ENCODE data around the gene MCEMP1. TPM values are rescaled to one million over a fixed set of nuclear protein-coding genes. Genes with fewer than 3 reads are reported as not detected.

MCEMP1 gene
- polyA plus RNA-seq, 1 donor from 2014 or later = 0.73 TPM

GRCh38 chr19:7705387-7706187, 28.7 kb downstream of the MCEMP1 start:
- H3K36me3 Mint-ChIP-seq = no peaks in the 10 kb centered on the region
- H3K4me1 Mint-ChIP-seq = peaks cover 44 to 64% (median 57%) of the 10 kb centered on the region in 3 donors

GRCh38 chr19:7706188-7706954, 29.5 kb downstream of the MCEMP1 start:
- H3K27me3 Mint-ChIP-seq = peaks cover 4% of the 10 kb centered on the region
- no peaks in the 10 kb centered on the region for H3K36me3 Mint-ChIP-seq
- peaks cover 46 to 67% (median 58%) of the 10 kb centered on the region in 3 donors for H3K4me1 Mint-ChIP-seq
- peak overlapping the region; percentile 97 to 99 (median 98) for H3K27ac Mint-ChIP-seq
- peak overlapping the region; percentile 72 to 94 (median 85) for H3K4me3 Mint-ChIP-seq
- no peaks in the 10 kb centered on the region for H3K9me3 Mint-ChIP-seq

More at GRCh38 chr19:7705387-7706187, 28.7 kb downstream of the MCEMP1 start:
- Mint-ChIP-seq H3K4me3 (peak overlapping the region; percentile 72 to 94 (median 85)), H3K27ac (peak overlapping the region; percentile 97 to 99 (median 98)), H3K9me3 (no peaks in the 10 kb centered on the region), H3K27me3 (peaks cover 4% of the 10 kb centered on the region)

GRCh38 chr19:7706955-7707456, 30.1 kb downstream of the MCEMP1 start:
- no peaks in the 10 kb centered on the region for H3K9me3 Mint-ChIP-seq
- peak overlapping the region; percentile 97 to 99 (median 98) for H3K27ac Mint-ChIP-seq
- H3K27me3 Mint-ChIP-seq = peaks cover 4% of the 10 kb centered on the region
- H3K4me3 Mint-ChIP-seq = peak overlapping the region; percentile 57 to 94 (median 85)
- H3K4me1 Mint-ChIP-seq = peaks cover 43 to 62% (median 52%) of the 10 kb centered on the region in 3 donors
- no peaks in the 10 kb centered on the region for H3K36me3 Mint-ChIP-seq

DNA sequence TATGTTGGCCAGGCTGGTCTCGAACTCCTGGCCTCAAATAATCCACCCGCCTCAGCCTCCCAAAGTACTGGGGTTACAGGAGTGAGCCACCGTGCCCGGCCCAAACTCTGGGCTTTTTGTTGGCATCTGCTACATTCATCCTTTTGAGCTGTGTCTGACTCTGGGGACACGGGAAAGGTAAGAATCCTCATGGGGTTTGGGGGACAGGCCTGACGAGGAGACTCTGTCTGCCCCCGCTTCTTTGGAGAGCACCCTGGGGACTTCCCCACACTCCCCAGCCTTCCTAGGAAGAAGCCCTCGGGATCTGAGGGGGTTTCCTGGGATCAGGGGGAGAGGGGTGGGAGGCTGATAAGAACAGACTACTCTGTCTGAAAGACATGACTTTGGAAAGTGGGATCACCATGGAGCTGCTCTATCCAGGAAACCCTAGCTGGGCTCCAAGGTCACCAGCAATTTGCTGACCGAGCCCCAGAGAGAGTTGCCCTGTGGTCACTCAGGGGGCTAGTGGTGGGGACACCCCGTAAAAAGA, 33.1 kb downstream of the MCEMP1 start:
- H3K36me3 Mint-ChIP-seq = no peaks in the 10 kb centered on the region
- H3K9me3 Mint-ChIP-seq = no peaks in the 10 kb centered on the region
- peaks cover 37 to 47% (median 46%) of the 10 kb centered on the region in 3 donors for H3K4me1 Mint-ChIP-seq
- peaks cover 4% of the 10 kb centered on the region for H3K27me3 Mint-ChIP-seq
- peak overlapping the region in 3 of 4 donors; percentile 30 to 70 (median 48) for H3K4me3 Mint-ChIP-seq
- peak overlapping the region in 1 of 3 donors; percentile 34 for H3K27ac Mint-ChIP-seq

GRCh38 chr19:7710616-7711015, 33.7 kb downstream of the MCEMP1 start:
- Mint-ChIP-seq H3K9me3 (no peaks in the 10 kb centered on the region), H3K36me3 (no peaks in the 10 kb centered on the region), H3K4me1 (peaks cover 36 to 47% (median 44%) of the 10 kb centered on the region in 3 donors), H3K4me3 (peak overlapping the region in 3 of 4 donors; percentile 30 to 48 (median 46)), H3K27me3 (peaks cover 4% of the 10 kb centered on the region), H3K27ac (peak overlapping the region in 1 of 3 donors; percentile 34)

DNA sequence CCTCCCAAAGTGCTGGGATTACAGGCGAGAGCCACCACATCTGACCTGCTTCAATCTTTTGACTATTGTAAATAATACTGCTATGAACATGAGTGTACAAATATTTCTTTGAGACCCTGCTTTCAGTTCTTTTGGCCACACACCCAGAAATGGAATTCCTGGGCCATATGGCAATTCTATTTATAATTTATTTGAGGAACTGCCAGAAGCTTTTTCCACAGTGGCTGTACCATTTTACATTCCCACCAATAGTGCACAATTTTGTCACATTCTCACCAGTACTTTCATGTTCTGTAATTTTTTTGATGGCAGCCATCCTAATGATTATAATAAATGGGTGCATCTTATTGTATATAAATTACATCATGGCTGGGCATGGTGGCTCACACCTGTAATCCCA, 38.8 kb downstream of the MCEMP1 start:
- peaks cover 24 to 30% (median 28%) of the 10 kb centered on the region in 3 donors for H3K4me1 Mint-ChIP-seq

DNA sequence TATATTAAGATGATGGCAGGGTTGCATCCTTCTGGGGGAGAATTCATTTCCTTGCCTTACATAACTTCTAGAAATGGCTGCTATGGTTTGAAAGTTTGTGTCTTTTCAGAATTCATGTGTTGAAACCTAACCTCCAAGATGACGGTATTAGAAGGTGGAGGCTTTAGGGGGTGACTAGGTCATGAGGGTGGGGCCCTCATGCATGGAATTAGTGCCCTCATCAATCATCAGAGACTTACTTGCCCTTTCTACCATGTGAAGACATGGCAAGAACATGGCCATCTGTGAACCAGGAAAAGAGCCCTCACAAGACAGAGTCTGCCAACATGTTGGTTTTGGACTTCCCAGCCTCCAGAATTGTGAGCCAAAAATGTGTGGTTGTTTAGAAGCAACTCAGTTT, 39.9 kb downstream of the MCEMP1 start:
- H3K36me3 Mint-ChIP-seq = no peaks in the 10 kb centered on the region
- peak overlapping the region in 1 of 3 donors; percentile 68 for H3K27ac Mint-ChIP-seq
- H3K9me3 Mint-ChIP-seq = peaks cover 0 to 5% (median 0%) of the 10 kb centered on the region in 3 donors
- H3K27me3 Mint-ChIP-seq = peaks cover 3% of the 10 kb centered on the region
- H3K4me1 Mint-ChIP-seq = peaks cover 23 to 29% (median 26%) of the 10 kb centered on the region in 3 donors
- no peak overlapping the region for H3K4me3 Mint-ChIP-seq

More for the DNA sequence above, 38.8 kb downstream of the MCEMP1 start:
- H3K4me3 Mint-ChIP-seq = peak overlapping the region in 1 of 4 donors; percentile 89
- H3K27ac Mint-ChIP-seq = no peak overlapping the region
- H3K9me3 Mint-ChIP-seq = peaks cover 0 to 5% (median 0%) of the 10 kb centered on the region in 3 donors
- no peaks in the 10 kb centered on the region for H3K36me3 Mint-ChIP-seq
- peaks cover 1% of the 10 kb centered on the region for H3K27me3 Mint-ChIP-seq

GRCh38 chr19:7718668-7719067, 41.8 kb downstream of the MCEMP1 start:
- H3K9me3 Mint-ChIP-seq = peaks cover 0 to 5% (median 0%) of the 10 kb centered on the region in 3 donors
- H3K4me3 Mint-ChIP-seq = peak overlapping the region in 3 of 4 donors; percentile 66 to 83 (median 73)
- peak overlapping the region in 2 of 3 donors; percentile 71 to 94 for H3K27ac Mint-ChIP-seq
- H3K36me3 Mint-ChIP-seq = no peaks in the 10 kb centered on the region
- H3K27me3 Mint-ChIP-seq = peaks cover 3% of the 10 kb centered on the region
- peaks cover 26 to 35% (median 34%) of the 10 kb centered on the region in 3 donors for H3K4me1 Mint-ChIP-seq

- Mint-ChIP-seq H3K27ac (peak overlapping the region in 2 of 3 donors; percentile 6 to 71), H3K4me1 (peaks cover 14 to 27% (median 27%) of the 10 kb centered on the region in 3 donors), H3K27me3 (peaks cover 3% of the 10 kb centered on the region), H3K4me3 (no peak overlapping the region), H3K36me3 (no peaks in the 10 kb centered on the region), H3K9me3 (peaks cover 0 to 5% (median 2%) of the 10 kb centered on the region in 3 donors)
Observed at GRCh38 chr19:7720351-7720750, 43.5 kb downstream of the MCEMP1 start.

GRCh38 chr19:7722231-7722651, 45.4 kb downstream of the MCEMP1 start:
- Mint-ChIP-seq H3K36me3 (no peaks in the 10 kb centered on the region), H3K4me1 (peaks cover 9 to 17% (median 16%) of the 10 kb centered on the region in 3 donors), H3K9me3 (peaks cover 0 to 2% (median under 1%) of the 10 kb centered on the region in 3 donors), H3K27me3 (peaks cover 6% of the 10 kb centered on the region), H3K27ac (no peak overlapping the region), H3K4me3 (peak overlapping the region in 1 of 4 donors; percentile 39)

GRCh38 chr19:7725791-7726190, 48.9 kb downstream of the MCEMP1 start:
- peaks cover 31% of the 10 kb centered on the region for H3K27me3 Mint-ChIP-seq
- H3K27ac Mint-ChIP-seq = no peak overlapping the region
- H3K9me3 Mint-ChIP-seq = peaks cover 0 to 2% (median 2%) of the 10 kb centered on the region in 3 donors
- H3K4me3 Mint-ChIP-seq = no peak overlapping the region
- H3K4me1 Mint-ChIP-seq = peaks cover 4 to 14% (median 13%) of the 10 kb centered on the region in 3 donors
- H3K36me3 Mint-ChIP-seq = no peaks in the 10 kb centered on the region

- peak overlapping the region; percentile 59 to 78 (median 68) for H3K4me3 Mint-ChIP-seq
- H3K9me3 Mint-ChIP-seq = peaks cover 0 to 2% (median 2%) of the 10 kb centered on the region in 3 donors
Observed at GRCh38 chr19:7729211-7729610, 52.3 kb downstream of the MCEMP1 start.

More at GRCh38 chr19:7729211-7729610, 52.3 kb downstream of the MCEMP1 start:
- Mint-ChIP-seq H3K4me1 (peaks cover 2 to 9% (median 8%) of the 10 kb centered on the region in 3 donors), H3K27me3 (peaks cover 33% of the 10 kb centered on the region), H3K27ac (peak overlapping the region in 1 of 3 donors; percentile 34), H3K36me3 (no peaks in the 10 kb centered on the region)

All from IgD-negative memory B cell (primary cell).